BE2C (cell line): ENCODE data around the gene TJP1.

ENCODE experiments used
- DNase-seq: peaks from one replicate; pipeline ENCODE4 v3.0.0-alpha.2; 2020
- H3K27me3 ChIP-seq: fragments of 250-450 bp; sonication (Bioruptor Pico); 2 replicates; pipeline ENCODE4 v1.5.1; 2020; ENCODE audit warnings: mild to moderate bottlenecking
- H3K36me3 ChIP-seq: fragments of 250-450 bp; sonication (Bioruptor Pico); 2 replicates; pipeline ENCODE4 v1.5.1; 2020; ENCODE audit warnings: mild to moderate bottlenecking
- H3K4me1 ChIP-seq: fragments of 250-450 bp; sonication (Bioruptor Pico); 2 replicates; pipeline ENCODE4 v1.5.1; 2020
- H3K4me3 ChIP-seq: 2 replicates; pipeline ENCODE4 v1.5.1; 2011; ENCODE audit warnings: low read depth, low read length
- H3K9me3 ChIP-seq: fragments of 250-450 bp; sonication (Bioruptor Pico); 2 replicates; pipeline ENCODE4 v1.5.1; 2020
- CTCF ChIP-seq: IDR thresholded peaks from 2 replicates; pipeline ENCODE4 v1.5.1; 2012; ENCODE audit warnings: mild to moderate bottlenecking, low read depth, low read length

TJP1 gene

GRCh38 chr15:29704950-29705597 lies 117.2 kb downstream of the TJP1 start:
- no peaks in the 10 kb centered on the region for H3K9me3 ChIP-seq
- H3K4me1 ChIP-seq = no peaks in the 10 kb centered on the region
- H3K27me3 ChIP-seq = no peaks in the 10 kb centered on the region
- DNase-seq = no peak
- no peak overlapping the region for H3K4me3 ChIP-seq
- H3K36me3 ChIP-seq = peaks cover 9% of the 10 kb centered on the region
- no peak for TF ChIP-seq CTCF

- DNase-seq = no peak
- Histone ChIP-seq H3K4me1 (no peaks in the 10 kb centered on the region), H3K27me3 (no peaks in the 10 kb centered on the region), H3K36me3 (no peaks in the 10 kb centered on the region; the same call in 1 of the 2 replicates), H3K4me3 (no peak overlapping the region), H3K9me3 (no peaks in the 10 kb centered on the region)
- no peak for TF ChIP-seq CTCF
Measured at GRCh38 chr15:29701151-29701550, 121.1 kb downstream of the TJP1 start.

GRCh38 chr15:29700296-29700695 lies 122.0 kb downstream of the TJP1 start:
- TF ChIP-seq CTCF = no peak
- Histone ChIP-seq H3K4me1 (no peaks in the 10 kb centered on the region), H3K36me3 (no peaks in the 10 kb centered on the region; the same call in 1 of the 2 replicates), H3K9me3 (no peaks in the 10 kb centered on the region), H3K4me3 (no peak overlapping the region), H3K27me3 (no peaks in the 10 kb centered on the region)
- no peak for DNase-seq

GRCh38 chr15:29699791-29700190 lies 122.5 kb downstream of the TJP1 start:
- Histone ChIP-seq H3K4me3 (no peak overlapping the region), H3K4me1 (no peaks in the 10 kb centered on the region), H3K27me3 (no peaks in the 10 kb centered on the region), H3K9me3 (no peaks in the 10 kb centered on the region), H3K36me3 (no peaks in the 10 kb centered on the region; the same call in 1 of the 2 replicates)
- no peak for TF ChIP-seq CTCF
- DNase-seq = no peak

GRCh38 chr15:29698030-29698701 lies 124.1 kb downstream of the TJP1 start:
- no peaks in the 10 kb centered on the region; the same call in 1 of the 2 replicates for H3K36me3 ChIP-seq
- H3K4me1 ChIP-seq = no peaks in the 10 kb centered on the region
- no peak overlapping the region for H3K4me3 ChIP-seq
- H3K9me3 ChIP-seq = no peaks in the 10 kb centered on the region
- TF ChIP-seq CTCF = no peak
- no peaks in the 10 kb centered on the region for H3K27me3 ChIP-seq
- no peak for DNase-seq
